NCI-H748 treated with DMSO at 0.1 percent for 48 hours (cell line): ENCODE results near the gene OR8J3.
"Not testable (repeated sequence)": the region's sequence is repeated elsewhere in the genome, so short reads cannot be mapped to it uniquely, and the experiment has no call there.

Experiments used
- DNase-seq: peaks from one replicate; lab custom pipeline; 2025; lab: John Stamatoyannopoulos, UW

The OR8J3 gene, protein sequence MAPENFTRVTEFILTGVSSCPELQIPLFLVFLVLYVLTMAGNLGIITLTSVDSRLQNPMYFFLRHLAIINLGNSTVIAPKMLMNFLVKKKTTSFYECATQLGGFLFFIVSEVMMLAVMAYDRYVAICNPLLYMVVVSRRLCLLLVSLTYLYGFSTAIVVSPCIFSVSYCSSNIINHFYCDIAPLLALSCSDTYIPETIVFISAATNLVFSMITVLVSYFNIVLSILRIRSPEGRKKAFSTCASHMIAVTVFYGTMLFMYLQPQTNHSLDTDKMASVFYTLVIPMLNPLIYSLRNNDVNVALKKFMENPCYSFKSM

GRCh38 chr11:56140151-56140661, at the start of gene OR8J3:
TSS of gene OR8J3 (minus strand) at chr11:56140201. CDS start at chr11:56137718, 2,483 bp downstream.
- no peak for DNase-seq

GRCh38 chr11:56188602-56189001, 48.6 kb upstream of the OR8J3 start:
- DNase-seq: no peak

GRCh38 chr11:56183459-56183858, 43.5 kb upstream of the OR8J3 start:
- DNase-seq: no peak

DNA sequence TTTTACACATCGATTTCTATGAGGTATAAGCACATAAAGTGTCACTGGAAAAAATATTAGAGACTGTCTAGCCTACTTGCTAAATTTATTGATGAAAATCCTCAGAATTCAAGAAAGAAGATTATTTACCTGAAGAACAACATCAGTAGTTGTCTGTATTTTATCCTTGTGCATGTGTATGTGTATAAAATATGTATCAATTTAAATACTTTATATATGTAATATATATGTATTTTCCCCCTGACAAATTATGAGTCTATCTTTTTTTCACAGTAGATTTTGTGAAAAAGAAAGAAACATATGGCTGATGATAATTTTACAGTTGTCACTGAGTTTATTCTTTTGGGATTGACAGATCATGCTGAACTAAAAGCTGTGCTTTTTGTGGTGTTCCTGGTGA, 36.3 kb upstream of the OR8J3 start, which contains the start of gene OR5J2:
Gene OR5J2, plus strand, starts transcription at position 301 of the 400 bp plus-strand sequence. Its CDS starts 0 bp downstream, at position 301.
- no peak for DNase-seq

- no peak for DNase-seq
Measured at GRCh38 chr11:56172256-56172830, 32.3 kb upstream of the OR8J3 start.

GRCh38 chr11:56163804-56164203, 23.8 kb upstream of the OR8J3 start:
- DNase-seq: no peak

DNA sequence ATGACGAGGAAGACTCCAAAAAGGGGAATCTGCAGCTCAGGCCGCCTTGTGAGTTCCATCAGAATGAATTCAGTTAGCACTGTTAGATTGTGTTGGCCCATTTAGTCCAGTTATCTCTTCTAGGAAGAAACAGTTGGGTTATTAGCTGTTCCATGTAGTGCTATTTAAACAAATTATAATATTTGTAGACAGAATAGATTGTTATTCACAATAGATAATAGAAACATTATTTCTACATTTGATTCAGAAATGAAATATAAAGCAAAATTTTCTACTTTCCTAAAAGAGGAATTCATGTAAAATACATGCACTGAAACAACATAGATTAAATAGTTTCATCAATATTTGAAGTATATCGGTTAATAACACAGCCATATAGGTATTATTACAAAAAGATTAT, 20.2 kb upstream of the OR8J3 start, which contains the start of gene OR8K5:
Gene OR8K5, minus strand, starts transcription at position 101 of the 400 bp plus-strand sequence. Its CDS starts 0 bp downstream, at position 101.
- DNase-seq: no peak

DNA sequence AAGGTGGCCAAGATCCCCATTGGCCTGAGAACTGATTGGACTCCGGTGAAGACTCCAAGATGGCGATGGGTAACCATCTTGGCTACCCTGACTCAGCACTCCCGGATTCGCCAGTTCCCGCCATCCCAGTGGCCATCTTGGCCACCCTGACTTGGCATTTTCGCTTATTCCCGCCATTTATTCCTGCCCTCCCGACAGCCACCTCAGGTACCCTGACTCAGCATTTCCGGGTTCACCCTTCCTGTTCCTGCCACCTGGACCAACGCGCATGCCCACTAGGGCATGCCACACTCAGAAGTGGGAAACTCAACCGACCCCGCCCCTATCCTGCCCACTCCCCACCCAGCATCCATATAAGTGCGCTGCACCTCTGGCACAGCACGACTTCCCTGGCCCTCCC, 12.3 kb upstream of the OR8J3 start:
- no peak for DNase-seq

DNA sequence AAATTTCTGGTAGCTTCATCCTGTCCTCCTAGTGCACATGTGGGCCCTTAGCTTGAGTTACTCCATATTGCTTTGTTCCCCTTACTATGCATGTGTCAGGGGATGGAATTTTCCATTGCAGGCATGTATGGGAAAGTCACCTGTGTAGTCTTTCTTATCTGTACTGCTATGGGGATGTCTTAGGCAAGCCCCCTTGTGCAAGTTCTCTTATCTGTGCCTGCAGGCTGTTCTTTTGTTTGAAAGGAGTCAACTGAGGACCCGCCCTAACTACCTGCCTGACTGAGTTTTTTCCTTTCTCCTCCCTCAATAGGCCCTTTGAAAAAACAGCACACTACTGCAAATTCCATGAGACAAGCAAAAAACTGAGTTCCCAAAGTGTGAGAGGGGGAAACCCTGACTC, 11.4 kb upstream of the OR8J3 start:
- DNase-seq: no peak

DNA sequence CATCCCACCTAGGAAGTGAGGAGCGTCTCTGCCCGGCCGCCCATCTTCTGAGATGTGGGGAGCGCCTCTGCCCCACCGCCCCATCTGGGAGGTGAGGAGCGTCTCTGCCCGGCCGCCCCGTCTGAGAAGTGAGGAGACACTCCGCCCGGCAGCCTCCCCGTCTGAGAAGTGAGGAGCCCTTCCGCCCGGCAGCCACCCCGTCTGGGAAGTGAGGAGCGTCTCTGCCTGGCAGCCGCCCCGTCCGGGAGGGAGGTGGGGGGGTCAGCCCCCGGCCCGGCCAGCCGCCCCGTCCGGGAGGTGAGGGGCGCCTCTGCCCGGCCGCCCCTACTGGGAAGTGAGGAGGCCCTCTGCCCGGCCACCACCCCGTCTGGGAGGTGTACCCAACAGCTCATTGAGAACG, 3.7 kb upstream of the OR8J3 start:
- not testable (repeated sequence) for DNase-seq

GRCh38 chr11:56122073-56122472, 17.9 kb downstream of the OR8J3 start, which contains the start of gene OR8H3:
TSS of gene OR8H3 (plus strand) at chr11:56122373. CDS start at chr11:56122373, 0 bp downstream.
- DNase-seq: no peak

GRCh38 chr11:56103210-56103737, 36.7 kb downstream of the OR8J3 start, which contains the start of gene OR8H2:
TSS of gene OR8H2 (plus strand) at chr11:56103687. CDS start at chr11:56105043, 1,356 bp downstream.
- DNase-seq: no peak

- DNase-seq: no peak
Measured at GRCh38 chr11:56093008-56093407, 47.0 kb downstream of the OR8J3 start, which contains the start of gene OR8I2. TSS of gene OR8I2 (plus strand) at chr11:56093308. CDS start at chr11:56093308, 0 bp downstream.

DNA sequence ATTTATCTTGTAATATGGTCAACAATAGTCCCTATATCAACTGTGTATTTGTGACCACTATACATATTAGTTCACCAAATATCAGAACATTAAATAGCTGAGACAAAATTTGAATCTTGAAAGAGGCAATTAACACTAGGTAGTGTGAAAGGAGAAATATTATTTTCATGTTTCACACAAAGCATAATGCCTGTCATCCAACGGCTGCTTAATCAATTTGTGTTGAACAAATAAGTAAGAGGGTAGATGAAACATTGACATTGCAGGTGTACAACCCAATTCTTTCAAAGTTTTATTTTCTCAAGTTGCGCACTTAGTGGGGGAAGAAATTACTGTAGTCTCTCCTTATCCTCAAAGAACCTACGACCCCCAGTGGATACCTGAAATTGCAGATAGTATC, 50.3 kb downstream of the OR8J3 start:
- no peak for DNase-seq
